Inflammatory macrophage (primary cell): ENCODE measurements around the gene NDUFAF8.
A peak's percentile ranks its signal among the peaks of the same experiment; 100 is the strongest.

Source experiments
- DNase-seq, 2 donors: peaks; one replicate each; pipeline ENCODE4 v3.0.0-alpha.2; 2020 to 2022

NDUFAF8 gene

DNA sequence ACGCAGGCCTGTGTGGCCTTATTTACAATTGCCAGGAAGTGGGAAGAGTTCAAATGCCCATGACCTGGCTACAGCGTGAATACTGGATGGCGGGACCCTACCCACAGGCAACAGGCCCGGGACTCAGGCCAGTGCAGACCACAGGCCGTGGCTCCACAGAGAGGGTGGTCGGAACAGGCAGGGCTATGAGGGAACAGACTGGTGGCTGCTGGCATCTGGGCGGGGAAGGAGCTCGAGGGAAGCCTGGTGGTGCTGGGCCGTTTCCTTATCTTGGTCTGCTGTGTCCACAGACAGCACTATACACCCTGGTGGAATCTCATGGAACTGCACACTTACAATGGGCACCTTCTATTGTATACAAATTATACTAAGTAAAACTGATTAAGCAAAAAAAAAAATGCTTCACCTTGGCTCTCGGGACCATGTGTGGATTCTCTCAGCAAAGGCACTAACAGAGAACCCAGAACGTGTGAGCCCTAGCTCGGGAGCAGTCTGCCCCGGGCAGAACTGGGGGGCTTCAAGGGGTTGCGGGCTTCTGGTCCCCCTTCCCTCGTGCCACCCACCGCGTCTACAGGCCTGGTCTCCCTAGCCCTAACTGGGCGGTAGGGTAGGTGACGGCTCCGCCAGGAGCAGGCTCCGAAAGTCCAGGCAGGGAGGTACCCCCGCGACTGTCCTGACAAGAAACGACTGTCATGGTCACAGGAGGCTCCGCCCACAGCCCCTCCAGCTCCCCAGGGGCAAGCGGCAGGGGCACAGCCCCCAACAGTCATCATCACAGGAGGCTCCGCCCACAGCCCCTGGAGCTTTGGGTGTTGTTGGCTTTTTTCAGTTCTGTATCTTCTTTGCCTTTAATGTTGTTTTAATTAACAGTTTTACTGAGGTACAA is 38.2 kb upstream of the NDUFAF8 start:
- DNase-seq: peak; percentile 90 to 91

DNA sequence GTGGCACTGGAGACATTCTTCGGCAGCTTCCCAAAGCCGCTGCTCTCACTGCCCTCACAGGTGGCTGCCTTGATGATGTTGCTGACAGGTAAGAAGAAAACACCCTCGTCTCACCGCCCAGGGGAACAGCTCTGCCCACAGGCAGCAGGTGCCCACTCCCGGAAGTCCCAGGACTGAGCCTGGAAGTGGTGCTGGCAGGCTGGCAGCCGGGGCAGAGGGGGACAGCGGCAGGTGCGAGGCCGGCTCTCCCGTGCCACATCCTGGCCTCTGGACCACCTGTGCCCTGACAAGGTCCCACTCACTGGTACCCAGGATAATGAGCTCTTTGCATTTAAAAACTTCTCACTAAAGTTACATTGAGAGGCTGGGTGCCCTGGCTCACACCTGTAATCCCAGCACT is 36.8 kb upstream of the NDUFAF8 start:
- no peak for DNase-seq

- no peak for DNase-seq
Measured at GRCh38 chr17:81203136-81203535, 36.0 kb upstream of the NDUFAF8 start.

- DNase-seq: no peak
Measured at GRCh38 chr17:81204578-81204977, 34.5 kb upstream of the NDUFAF8 start.

- DNase-seq: no peak
Measured at GRCh38 chr17:81206166-81206565, 33.0 kb upstream of the NDUFAF8 start.

DNA sequence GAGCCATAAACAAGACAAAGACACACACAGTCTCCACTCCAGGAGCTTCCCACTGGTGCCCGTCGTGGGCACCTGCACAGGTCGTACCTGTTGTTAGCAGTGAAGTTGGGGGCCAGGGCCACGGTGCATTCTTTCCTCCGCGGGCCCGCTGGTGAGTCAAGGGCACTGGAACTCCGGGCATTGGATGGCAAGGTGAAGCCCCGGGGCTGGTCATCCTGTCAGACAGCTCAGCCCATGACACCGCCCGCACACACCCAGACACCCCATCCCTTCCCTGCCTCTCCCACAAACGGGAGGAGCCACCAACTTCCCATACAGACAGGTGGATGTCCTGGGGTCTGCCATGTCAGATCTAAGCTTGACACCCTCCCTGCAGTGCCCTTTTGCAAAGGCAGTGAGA is 32.5 kb upstream of the NDUFAF8 start:
- no peak for DNase-seq

DNA sequence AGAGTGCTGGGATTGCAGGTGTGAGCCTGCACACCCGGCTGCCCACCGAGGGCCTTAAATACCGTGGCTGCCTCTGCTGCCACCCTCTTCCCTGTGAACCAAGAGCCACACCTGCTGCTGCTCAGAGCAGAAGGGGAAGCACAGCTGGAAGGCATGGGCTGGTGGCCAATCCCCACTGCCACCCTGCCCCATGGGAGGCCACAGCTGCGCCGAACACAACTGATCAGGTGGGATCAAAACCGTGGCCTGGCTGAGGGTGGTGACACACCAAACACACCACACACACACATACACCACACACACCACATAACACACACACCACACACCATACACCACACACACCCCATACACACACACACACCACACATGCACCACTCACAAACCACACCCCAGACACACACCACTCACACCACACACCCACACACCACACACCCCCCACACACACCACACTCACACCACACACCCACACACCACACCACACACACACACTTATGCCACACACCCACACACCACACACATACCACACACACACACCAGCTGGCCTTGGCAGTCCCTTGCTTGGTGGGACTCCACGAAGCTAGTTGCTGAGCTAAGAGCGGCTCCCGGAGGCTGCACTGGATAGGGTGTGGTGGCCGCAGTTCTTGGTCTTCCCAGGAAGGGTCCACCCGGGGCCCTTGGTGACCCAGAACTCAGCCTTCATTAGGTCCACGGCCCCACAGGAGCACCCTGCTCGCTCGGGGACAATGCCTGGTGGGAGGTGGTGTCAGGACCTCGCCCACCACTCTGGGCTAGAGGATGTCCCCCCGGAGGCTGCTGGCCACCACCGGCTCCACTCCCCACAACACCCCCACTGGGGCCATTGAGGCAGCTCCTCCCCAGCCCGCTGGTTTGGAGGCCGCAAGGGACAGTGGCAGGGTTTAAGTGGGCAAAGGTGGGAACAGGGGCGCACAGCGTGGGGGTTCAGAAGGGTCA is 31.2 kb upstream of the NDUFAF8 start:
- no peak for DNase-seq

DNA sequence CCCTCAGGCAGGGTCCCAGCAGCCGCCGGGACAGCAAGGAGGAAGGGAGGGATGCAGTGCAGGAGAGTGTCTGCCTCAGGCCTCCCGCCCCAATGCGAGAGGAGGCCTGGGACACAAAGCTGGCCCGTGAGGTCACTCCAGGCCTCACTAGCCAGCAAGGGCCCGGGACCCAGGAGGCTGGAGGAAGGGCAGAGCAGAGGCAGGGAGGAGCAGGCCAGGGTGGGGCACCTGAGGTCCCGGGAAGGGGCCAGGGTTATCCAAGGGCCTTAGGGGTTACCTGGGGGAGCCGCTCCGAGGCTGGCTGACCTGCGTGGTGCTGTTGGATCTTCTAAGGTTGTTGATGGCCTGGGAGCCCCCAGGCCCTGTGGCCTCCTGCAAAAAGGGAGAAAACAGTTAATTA is 30.5 kb upstream of the NDUFAF8 start:
- DNase-seq: no peak

DNA sequence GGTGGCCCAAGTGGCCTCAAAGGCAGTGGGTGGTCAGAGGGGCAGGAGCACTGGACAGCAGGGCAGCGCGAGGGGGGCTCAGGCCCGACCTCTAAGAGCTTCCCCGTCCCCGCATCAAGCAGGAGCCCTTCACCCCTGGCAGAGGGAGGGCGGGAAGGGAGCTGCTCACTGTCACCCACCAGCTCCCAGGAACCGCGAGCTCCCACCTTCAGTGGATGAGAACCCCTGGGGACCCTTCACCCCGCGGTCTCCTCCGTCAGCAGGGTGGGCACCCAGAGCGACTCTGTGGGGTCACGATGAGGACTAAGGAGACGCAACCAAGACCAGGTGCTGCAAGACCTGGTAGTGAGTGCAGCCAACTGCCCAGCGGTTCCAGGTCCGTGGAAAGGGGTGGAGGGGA is 30.0 kb upstream of the NDUFAF8 start:
- no peak for DNase-seq

- no peak for DNase-seq
Measured at GRCh38 chr17:81210466-81210865, 28.7 kb upstream of the NDUFAF8 start.

DNA sequence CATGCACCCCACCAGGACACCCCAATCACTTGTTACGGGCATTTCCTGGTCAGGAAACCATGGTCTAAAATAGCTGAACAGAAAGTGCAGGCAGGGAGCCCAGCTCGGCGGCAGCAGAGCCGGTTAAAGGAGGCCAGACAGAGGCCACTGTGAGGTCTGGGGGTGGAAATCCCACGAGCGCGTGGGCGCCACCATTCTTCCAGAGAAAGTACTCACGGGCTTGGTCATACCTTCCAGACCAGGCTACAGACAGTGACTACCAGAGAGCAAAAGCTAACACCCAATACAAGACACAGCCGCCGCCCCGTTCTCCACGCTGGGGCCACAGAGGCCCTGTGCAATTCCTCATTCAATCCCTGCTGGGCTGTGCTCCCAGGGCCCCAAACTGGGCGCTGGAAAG is 28.2 kb upstream of the NDUFAF8 start:
- peak in 1 of 2 donors; percentile 21 for DNase-seq

GRCh38 chr17:81212365-81212764 is 26.8 kb upstream of the NDUFAF8 start:
- DNase-seq: no peak

DNA sequence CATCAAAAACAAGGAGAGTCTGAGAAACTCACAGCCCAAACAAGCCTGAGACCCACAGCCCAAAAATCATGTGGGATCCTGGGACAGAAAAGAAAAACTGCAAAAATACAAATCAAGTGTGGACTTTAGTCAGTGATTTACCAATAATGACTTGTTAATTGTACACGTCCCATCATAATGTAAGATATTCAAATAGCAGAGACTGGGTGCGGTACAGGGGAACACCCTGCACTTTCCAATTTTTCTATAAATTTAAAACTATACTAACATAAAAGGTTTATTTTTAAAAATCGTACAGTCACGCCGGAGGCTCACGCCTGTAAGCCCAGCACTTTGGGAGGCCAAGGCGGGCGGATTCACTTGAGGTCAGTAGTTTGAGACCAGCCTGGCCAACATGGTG is 25.1 kb upstream of the NDUFAF8 start:
- no peak for DNase-seq

- DNase-seq: no peak
Measured at GRCh38 chr17:81217491-81217890, 21.6 kb upstream of the NDUFAF8 start.

DNA sequence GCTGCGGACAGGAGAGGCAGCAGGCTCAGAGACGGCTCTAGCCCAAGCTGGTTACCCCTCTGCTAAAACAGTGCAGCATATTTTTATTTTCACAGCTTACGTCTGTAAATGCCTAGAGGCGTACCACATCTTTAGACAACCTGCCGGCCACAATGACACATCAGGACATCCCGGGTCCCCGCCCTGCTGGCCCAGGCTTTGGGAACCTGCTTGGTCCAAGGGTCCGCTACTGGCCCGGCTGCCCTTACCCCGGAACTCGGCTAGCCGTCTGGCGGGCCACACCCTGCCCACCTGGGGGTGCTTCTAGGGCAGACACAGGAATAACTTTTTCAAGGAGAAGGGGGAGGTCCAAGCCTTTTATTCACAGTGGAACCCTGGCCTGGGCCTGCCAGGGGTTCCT is 20.7 kb upstream of the NDUFAF8 start:
- DNase-seq: no peak

GRCh38 chr17:81218991-81219390 is 20.1 kb upstream of the NDUFAF8 start:
- no peak for DNase-seq

GRCh38 chr17:81219476-81220180 is 19.5 kb upstream of the NDUFAF8 start:
- no peak for DNase-seq

- no peak for DNase-seq
Measured at GRCh38 chr17:81221371-81221841, 17.7 kb upstream of the NDUFAF8 start.

DNA sequence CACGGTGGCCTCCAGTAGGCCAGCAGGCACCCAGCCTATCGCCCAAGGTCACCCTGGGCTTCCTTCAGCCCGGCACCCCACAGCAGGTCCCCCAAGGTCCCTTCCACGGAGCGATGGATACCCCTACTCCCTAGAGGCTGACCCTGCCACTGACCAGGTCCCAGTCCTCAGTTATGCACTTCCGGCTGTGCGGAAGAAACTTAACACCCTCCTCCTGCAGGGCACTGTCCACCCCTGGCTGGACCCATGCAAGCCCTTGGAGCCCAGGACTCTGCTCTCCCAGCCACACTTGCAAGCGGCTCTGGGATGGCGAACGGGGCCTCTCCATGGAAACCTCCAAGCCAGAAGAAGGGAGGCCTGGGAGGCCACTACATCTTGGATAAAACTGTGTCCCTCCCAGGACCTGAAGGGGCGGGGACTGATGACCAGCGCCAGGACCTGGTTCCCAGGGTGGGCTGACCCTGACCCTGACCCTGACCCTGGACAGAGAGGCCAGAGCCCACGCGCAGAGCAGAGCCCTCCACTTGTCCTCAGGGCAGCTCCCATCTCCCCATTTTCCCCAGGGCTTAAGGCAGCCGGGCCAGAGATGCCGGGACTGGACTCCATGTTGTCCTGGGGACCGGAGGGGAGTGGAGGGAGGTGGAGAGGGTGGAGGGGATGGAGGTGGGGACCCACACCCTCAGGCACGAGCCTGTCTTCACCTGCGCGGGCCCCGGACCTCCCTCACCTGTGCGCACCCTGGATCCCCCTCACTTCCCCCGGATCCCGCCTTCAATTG is 17.1 kb upstream of the NDUFAF8 start:
- DNase-seq: no peak

DNA sequence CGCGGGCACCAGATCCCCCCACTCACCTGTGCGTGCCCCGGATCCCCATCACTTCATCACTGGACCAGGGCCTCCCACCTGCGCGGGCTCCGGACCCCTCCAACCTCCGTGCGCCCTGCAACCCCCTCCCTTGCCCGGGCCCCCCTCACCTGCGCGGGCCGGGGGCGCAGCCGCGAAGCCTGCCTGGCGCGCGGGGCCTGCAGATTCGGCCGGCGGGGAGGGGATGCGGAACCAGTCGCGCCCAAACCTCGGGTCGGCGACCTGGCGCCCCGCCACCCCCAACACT is 16.6 kb upstream of the NDUFAF8 start:
- DNase-seq: no peak

- DNase-seq: peak; percentile 98 to 99
Measured at GRCh38 chr17:81222906-81223761, 16.0 kb upstream of the NDUFAF8 start, which contains the start of gene CEP131. Gene CEP131, minus strand, starts transcription at chr17:81222965. Its CDS starts 2,909 bp downstream, at chr17:81220056.
